ENCODE results near the gene VWA3A.
"Not testable (repeated sequence)": the region's sequence is repeated elsewhere in the genome, so short reads cannot be mapped to it uniquely, and the experiment has no call there.

VWA3A gene

GRCh38 chr16:22098405-22099255 is 6.3 kb downstream of the VWA3A start:
- Mint-ChIP-seq H3K9me3 (no peaks in the 10 kb centered on the region), H3K4me3 (no peak overlapping the region), H3K27ac (no peak overlapping the region), H3K36me3 (ENCODE audit: low read depth) (no peaks in the 10 kb centered on the region), H3K27me3 (peaks cover 5% of the 10 kb centered on the region), H3K4me1 (ENCODE audit: low read depth) (peaks cover 5% of the 10 kb centered on the region)
- intact Hi-C loops (cut with micrococcal nuclease) = no loop called here

- Mint-ChIP-seq H3K27ac (no peak overlapping the region), H3K36me3 (ENCODE audit: low read depth) (no peaks in the 10 kb centered on the region), H3K9me3 (no peaks in the 10 kb centered on the region), H3K27me3 (peaks cover 5% of the 10 kb centered on the region), H3K4me1 (ENCODE audit: low read depth) (peaks cover 5% of the 10 kb centered on the region), H3K4me3 (no peak overlapping the region)
- intact Hi-C loops (cut with micrococcal nuclease) = no loop called here
These were observed 7.1 kb downstream of the VWA3A start for GRCh38 chr16:22099256-22099975.

GRCh38 chr16:22103441-22103840 is 11.1 kb downstream of the VWA3A start:
- H3K36me3 Mint-ChIP-seq (ENCODE audit: low read depth) = no peaks in the 10 kb centered on the region
- peaks cover 3% of the 10 kb centered on the region for H3K27me3 Mint-ChIP-seq
- intact Hi-C loops (cut with micrococcal nuclease) = no loop called here
- no peak overlapping the region for H3K27ac Mint-ChIP-seq
- H3K4me1 Mint-ChIP-seq (ENCODE audit: low read depth) = peaks cover 5% of the 10 kb centered on the region
- no peak overlapping the region for H3K4me3 Mint-ChIP-seq
- H3K9me3 Mint-ChIP-seq = no peaks in the 10 kb centered on the region

- no peaks in the 10 kb centered on the region for H3K36me3 Mint-ChIP-seq (ENCODE audit: low read depth)
- H3K4me1 Mint-ChIP-seq (ENCODE audit: low read depth) = no peaks in the 10 kb centered on the region
- no peaks in the 10 kb centered on the region for H3K9me3 Mint-ChIP-seq
- H3K27ac Mint-ChIP-seq = no peak overlapping the region
- H3K4me3 Mint-ChIP-seq = no peak overlapping the region
- intact Hi-C loops (cut with micrococcal nuclease) = no loop called here
- peaks cover 6% of the 10 kb centered on the region for H3K27me3 Mint-ChIP-seq
These were observed 17.0 kb downstream of the VWA3A start for GRCh38 chr16:22109258-22109898.

DNA sequence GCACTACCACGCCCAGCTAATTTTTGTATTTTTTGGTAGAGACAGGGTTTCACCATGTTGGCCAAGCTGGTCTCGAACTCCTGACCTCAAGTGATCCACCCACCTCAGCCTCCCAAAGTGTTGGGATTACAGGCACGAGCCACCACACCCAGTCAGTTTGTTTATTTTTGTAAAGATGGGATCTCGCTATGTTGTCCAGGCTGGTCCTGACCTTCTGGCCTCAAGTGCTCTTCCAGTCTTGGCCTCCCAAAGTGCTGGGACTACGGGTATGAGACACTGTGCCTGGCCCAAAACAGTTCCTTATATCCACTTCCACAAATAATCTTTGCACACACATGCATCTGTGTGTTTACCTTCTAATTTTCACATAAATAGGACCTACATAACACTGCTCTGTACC is 19.3 kb downstream of the VWA3A start:
- intact Hi-C loops (cut with micrococcal nuclease); H3K36me3 Mint-ChIP-seq (ENCODE audit: low read depth); H3K4me1 Mint-ChIP-seq (ENCODE audit: low read depth); H3K4me3 Mint-ChIP-seq; H3K27ac Mint-ChIP-seq; H3K9me3 Mint-ChIP-seq; H3K27me3 Mint-ChIP-seq: not testable (repeated sequence)

DNA sequence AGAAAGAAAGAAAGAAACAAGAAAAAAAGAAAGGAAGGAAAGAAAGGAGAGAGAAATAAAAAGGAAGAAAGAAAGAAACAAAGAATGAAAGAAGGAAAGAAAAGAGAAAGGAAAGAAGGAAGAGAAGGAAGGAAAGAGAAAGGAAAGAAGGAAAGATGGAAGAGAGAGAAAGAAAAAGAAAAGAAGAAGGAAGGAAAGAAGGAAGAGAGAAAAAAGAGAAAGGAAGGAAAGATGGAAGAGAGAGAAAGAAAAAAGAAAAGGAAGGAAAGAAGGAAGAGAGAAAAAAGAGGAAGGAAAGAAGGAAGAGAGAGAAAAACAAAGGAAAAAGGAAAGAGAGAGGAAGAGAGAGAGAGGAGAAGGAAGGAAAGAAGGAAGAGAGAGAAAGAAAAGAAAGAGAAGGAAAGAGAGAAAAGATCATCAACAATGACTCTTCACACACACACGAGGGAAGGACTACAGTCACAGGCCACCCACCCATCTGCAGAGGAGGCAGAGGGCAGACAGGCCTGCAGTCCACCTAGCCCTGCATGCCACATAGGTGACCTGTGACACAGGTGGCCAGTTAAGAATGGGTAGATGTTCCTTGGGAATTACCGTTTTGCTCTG is 23.9 kb downstream of the VWA3A start:
- intact Hi-C loops (cut with micrococcal nuclease) = no loop called here
- H3K9me3 Mint-ChIP-seq = no peaks in the 10 kb centered on the region
- H3K4me3 Mint-ChIP-seq = no peak overlapping the region
- no peaks in the 10 kb centered on the region for H3K36me3 Mint-ChIP-seq (ENCODE audit: low read depth)
- no peaks in the 10 kb centered on the region for H3K27me3 Mint-ChIP-seq
- H3K27ac Mint-ChIP-seq = no peak overlapping the region
- no peaks in the 10 kb centered on the region for H3K4me1 Mint-ChIP-seq (ENCODE audit: low read depth)

- intact Hi-C loops (cut with micrococcal nuclease) = no loop called here
- H3K4me3 Mint-ChIP-seq = no peak overlapping the region
- H3K27me3 Mint-ChIP-seq = no peaks in the 10 kb centered on the region
- H3K9me3 Mint-ChIP-seq = no peaks in the 10 kb centered on the region
- no peak overlapping the region for H3K27ac Mint-ChIP-seq
- no peaks in the 10 kb centered on the region for H3K36me3 Mint-ChIP-seq (ENCODE audit: low read depth)
- H3K4me1 Mint-ChIP-seq (ENCODE audit: low read depth) = no peaks in the 10 kb centered on the region
These were observed 25.3 kb downstream of the VWA3A start for GRCh38 chr16:22117609-22118008.

- peaks cover 10% of the 10 kb centered on the region for H3K4me1 Mint-ChIP-seq (ENCODE audit: low read depth)
- no peaks in the 10 kb centered on the region for H3K27me3 Mint-ChIP-seq
- H3K36me3 Mint-ChIP-seq (ENCODE audit: low read depth) = no peaks in the 10 kb centered on the region
- H3K4me3 Mint-ChIP-seq = no peak overlapping the region
- intact Hi-C loops (cut with micrococcal nuclease) = no loop called here
- H3K27ac Mint-ChIP-seq = no peak overlapping the region
- H3K9me3 Mint-ChIP-seq = no peaks in the 10 kb centered on the region
These were observed 28.1 kb downstream of the VWA3A start for GRCh38 chr16:22120440-22120839.

DNA sequence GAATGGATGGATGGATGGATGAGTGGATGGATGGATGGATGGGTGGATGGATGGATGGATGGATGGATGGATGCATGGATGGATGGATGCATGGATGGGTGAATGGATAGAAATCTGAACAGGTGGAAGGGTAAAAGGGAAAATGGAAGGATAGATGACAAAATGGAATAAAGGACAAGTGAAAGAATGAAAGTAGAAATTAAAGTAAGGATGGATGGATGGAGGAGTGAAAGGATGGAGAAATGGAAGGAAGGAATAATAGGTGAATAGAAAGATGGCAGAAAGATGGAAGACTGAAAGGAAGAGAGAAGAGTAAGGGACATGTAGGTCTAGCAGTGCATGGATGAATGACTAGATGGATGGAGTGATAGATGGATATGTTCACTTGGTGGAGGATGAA is 29.9 kb downstream of the VWA3A start:
- no peaks in the 10 kb centered on the region for H3K9me3 Mint-ChIP-seq
- H3K36me3 Mint-ChIP-seq (ENCODE audit: low read depth) = no peaks in the 10 kb centered on the region
- H3K4me1 Mint-ChIP-seq (ENCODE audit: low read depth) = peaks cover 10% of the 10 kb centered on the region
- no peaks in the 10 kb centered on the region for H3K27me3 Mint-ChIP-seq
- H3K4me3 Mint-ChIP-seq = no peak overlapping the region
- intact Hi-C loops (cut with micrococcal nuclease) = no loop called here
- no peak overlapping the region for H3K27ac Mint-ChIP-seq

- Mint-ChIP-seq H3K9me3 (no peaks in the 10 kb centered on the region), H3K27me3 (no peaks in the 10 kb centered on the region), H3K4me3 (no peak overlapping the region), H3K4me1 (ENCODE audit: low read depth) (peaks cover 10% of the 10 kb centered on the region), H3K27ac (no peak overlapping the region), H3K36me3 (ENCODE audit: low read depth) (no peaks in the 10 kb centered on the region)
- intact Hi-C loops (cut with micrococcal nuclease) = no loop called here
These were observed 30.8 kb downstream of the VWA3A start for GRCh38 chr16:22123146-22123545.

GRCh38 chr16:22123759-22124490 is 31.6 kb downstream of the VWA3A start:
- H3K27ac Mint-ChIP-seq = no peak overlapping the region
- no peaks in the 10 kb centered on the region for H3K36me3 Mint-ChIP-seq (ENCODE audit: low read depth)
- intact Hi-C loops (cut with micrococcal nuclease) = no loop called here
- H3K4me3 Mint-ChIP-seq = no peak overlapping the region
- H3K27me3 Mint-ChIP-seq = no peaks in the 10 kb centered on the region
- peaks cover 10% of the 10 kb centered on the region for H3K4me1 Mint-ChIP-seq (ENCODE audit: low read depth)
- no peaks in the 10 kb centered on the region for H3K9me3 Mint-ChIP-seq

- Mint-ChIP-seq H3K4me3 (no peak overlapping the region), H3K27ac (no peak overlapping the region), H3K9me3 (no peaks in the 10 kb centered on the region), H3K36me3 (ENCODE audit: low read depth) (no peaks in the 10 kb centered on the region), H3K4me1 (ENCODE audit: low read depth) (peaks cover 10% of the 10 kb centered on the region), H3K27me3 (peaks cover 3% of the 10 kb centered on the region)
- intact Hi-C loops (cut with micrococcal nuclease) = no loop called here
These were observed 32.4 kb downstream of the VWA3A start for GRCh38 chr16:22124583-22125284.

DNA sequence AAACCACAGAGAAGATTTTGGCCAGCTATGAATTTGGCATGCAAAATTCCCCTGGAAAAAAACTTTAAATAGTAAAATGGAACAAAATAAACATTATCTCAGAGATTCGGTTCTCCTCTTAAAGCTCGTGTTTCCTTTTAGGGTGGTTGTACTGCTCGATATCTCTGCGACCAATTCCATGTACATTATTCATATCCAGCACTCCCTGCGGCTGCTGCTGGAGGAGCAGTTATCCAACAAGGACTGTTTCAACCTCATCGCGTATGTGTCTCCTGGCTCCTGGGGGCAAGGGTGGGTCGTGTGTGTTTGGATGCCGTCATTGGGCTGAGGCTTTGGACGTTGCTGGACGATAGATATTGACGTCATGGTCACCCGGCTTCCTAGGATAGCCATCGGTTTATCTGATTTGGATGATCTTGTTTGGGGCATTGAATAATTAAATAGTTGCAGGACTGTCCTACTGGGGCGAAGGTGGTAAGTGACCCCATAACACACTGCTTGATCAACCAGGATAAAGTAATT is 33.8 kb downstream of the VWA3A start:
- H3K4me3 Mint-ChIP-seq = no peak overlapping the region
- peaks cover 10% of the 10 kb centered on the region for H3K4me1 Mint-ChIP-seq (ENCODE audit: low read depth)
- H3K27ac Mint-ChIP-seq = no peak overlapping the region
- H3K27me3 Mint-ChIP-seq = peaks cover 5% of the 10 kb centered on the region
- no peaks in the 10 kb centered on the region for H3K9me3 Mint-ChIP-seq
- H3K36me3 Mint-ChIP-seq (ENCODE audit: low read depth) = no peaks in the 10 kb centered on the region
- intact Hi-C loops (cut with micrococcal nuclease) = no loop called here
